ENCODE data around the gene USH2A.

GRCh38 chr1:215786997-215787396 lies 636.3 kb downstream of the USH2A start:
- TF ChIP-seq, protein P1, sequence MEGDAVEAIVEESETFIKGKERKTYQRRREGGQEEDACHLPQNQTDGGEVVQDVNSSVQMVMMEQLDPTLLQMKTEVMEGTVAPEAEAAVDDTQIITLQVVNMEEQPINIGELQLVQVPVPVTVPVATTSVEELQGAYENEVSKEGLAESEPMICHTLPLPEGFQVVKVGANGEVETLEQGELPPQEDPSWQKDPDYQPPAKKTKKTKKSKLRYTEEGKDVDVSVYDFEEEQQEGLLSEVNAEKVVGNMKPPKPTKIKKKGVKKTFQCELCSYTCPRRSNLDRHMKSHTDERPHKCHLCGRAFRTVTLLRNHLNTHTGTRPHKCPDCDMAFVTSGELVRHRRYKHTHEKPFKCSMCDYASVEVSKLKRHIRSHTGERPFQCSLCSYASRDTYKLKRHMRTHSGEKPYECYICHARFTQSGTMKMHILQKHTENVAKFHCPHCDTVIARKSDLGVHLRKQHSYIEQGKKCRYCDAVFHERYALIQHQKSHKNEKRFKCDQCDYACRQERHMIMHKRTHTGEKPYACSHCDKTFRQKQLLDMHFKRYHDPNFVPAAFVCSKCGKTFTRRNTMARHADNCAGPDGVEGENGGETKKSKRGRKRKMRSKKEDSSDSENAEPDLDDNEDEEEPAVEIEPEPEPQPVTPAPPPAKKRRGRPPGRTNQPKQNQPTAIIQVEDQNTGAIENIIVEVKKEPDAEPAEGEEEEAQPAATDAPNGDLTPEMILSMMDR (IDR thresholded peaks at IDR 0.05): no peak
- TF ChIP-seq POLR2A (IDR thresholded peaks at IDR 0.05): no peak

All from testis (tissue), 2 donors.